Endothelial cell (in vitro differentiated cells): Measurements from ENCODE around the gene EXOC2. TPM values are rescaled to one million over a fixed set of nuclear protein-coding genes. Genes with fewer than 3 reads are reported as not detected.

ENCODE experiments used
- DNase-seq: peaks from one replicate; pipeline ENCODE4 v3.0.0; 2021; ENCODE audit warnings: low spot score
- H3K27ac Mint-ChIP-seq: one replicate; pipeline ENCODE4 v1.8.0; 2021; ENCODE audit warnings: mixed read lengths, inconsistent platforms; ENCODE audit not compliant: unreplicated experiment
- H3K27me3 Mint-ChIP-seq: one replicate; pipeline ENCODE4 v1.8.0; 2021; ENCODE audit warnings: mild to moderate bottlenecking, moderate library complexity, mixed read lengths, inconsistent platforms; ENCODE audit not compliant: unreplicated experiment
- H3K36me3 Mint-ChIP-seq: one replicate; pipeline ENCODE4 v1.8.0; 2021; ENCODE audit warnings: mild to moderate bottlenecking, low read depth, mixed read lengths, inconsistent platforms; ENCODE audit not compliant: unreplicated experiment
- H3K4me1 Mint-ChIP-seq: one replicate; pipeline ENCODE4 v1.8.0; 2021; ENCODE audit warnings: mild to moderate bottlenecking, mixed read lengths, inconsistent platforms; ENCODE audit not compliant: unreplicated experiment
- H3K4me3 Mint-ChIP-seq: one replicate; pipeline ENCODE4 v1.8.0; 2021; ENCODE audit warnings: mild to moderate bottlenecking, mixed read lengths, inconsistent platforms; ENCODE audit not compliant: unreplicated experiment
- H3K9me3 Mint-ChIP-seq: one replicate; pipeline ENCODE4 v1.8.0; 2021; ENCODE audit warnings: mixed read lengths, inconsistent platforms; ENCODE audit not compliant: unreplicated experiment
- CTCF ChIP-seq: fragments of 200-600 bp; sonication (generic); IDR thresholded peaks from one replicate; pipeline ENCODE4 v1.5.0; 2021; ENCODE audit warnings: antibody characterized with exemption; ENCODE audit not compliant: unreplicated experiment
- total RNA-seq: library from RNA; stranded (reverse); fragmentation: NEBNext Ultra II Directional; extraction: Animal tissue kit (Norgen Biotek cat#: 25700); gene quantifications from one replicate; pipeline ENCODE4 v1.2.1, GENCODE V29; 2021; ENCODE audit not compliant: unreplicated experiment

EXOC2 gene
- total RNA-seq, 1 donor from 2014 or later, result 34.6 TPM

GRCh38 chr6:466564-466963 is 226.4 kb downstream of the EXOC2 start:
- no peak for TF ChIP-seq CTCF
- H3K36me3 Mint-ChIP-seq, result peaks cover 3% of the 10 kb centered on the region
- peaks cover 4% of the 10 kb centered on the region for H3K9me3 Mint-ChIP-seq
- DNase-seq, result no peak
- peaks cover 30% of the 10 kb centered on the region for H3K4me1 Mint-ChIP-seq
- H3K27ac Mint-ChIP-seq, result no peak overlapping the region
- peaks cover 8% of the 10 kb centered on the region for H3K27me3 Mint-ChIP-seq
- peak overlapping the region; percentile 73 for H3K4me3 Mint-ChIP-seq

- no peak for TF ChIP-seq CTCF
- peaks cover 30% of the 10 kb centered on the region for H3K4me1 Mint-ChIP-seq
- no peak overlapping the region for H3K4me3 Mint-ChIP-seq
- H3K27ac Mint-ChIP-seq, result no peak overlapping the region
- peaks cover 8% of the 10 kb centered on the region for H3K27me3 Mint-ChIP-seq
- H3K36me3 Mint-ChIP-seq, result peaks cover 3% of the 10 kb centered on the region
- peaks cover 4% of the 10 kb centered on the region for H3K9me3 Mint-ChIP-seq
- no peak for DNase-seq
Observed at GRCh38 chr6:465531-466348, 227.2 kb downstream of the EXOC2 start.

GRCh38 chr6:456887-457286 is 236.1 kb downstream of the EXOC2 start:
- no peaks in the 10 kb centered on the region for H3K36me3 Mint-ChIP-seq
- TF ChIP-seq CTCF, result no peak
- no peak for DNase-seq
- H3K27me3 Mint-ChIP-seq, result peaks cover 3% of the 10 kb centered on the region
- no peaks in the 10 kb centered on the region for H3K4me1 Mint-ChIP-seq
- no peak overlapping the region for H3K27ac Mint-ChIP-seq
- no peaks in the 10 kb centered on the region for H3K9me3 Mint-ChIP-seq
- H3K4me3 Mint-ChIP-seq, result no peak overlapping the region

GRCh38 chr6:456358-456867 is 236.5 kb downstream of the EXOC2 start:
- DNase-seq, result no peak
- Mint-ChIP-seq H3K27me3 (peaks cover 3% of the 10 kb centered on the region), H3K4me1 (no peaks in the 10 kb centered on the region), H3K36me3 (no peaks in the 10 kb centered on the region), H3K4me3 (no peak overlapping the region), H3K27ac (no peak overlapping the region), H3K9me3 (no peaks in the 10 kb centered on the region)
- no peak for TF ChIP-seq CTCF

- H3K9me3 Mint-ChIP-seq, result no peaks in the 10 kb centered on the region
- TF ChIP-seq CTCF, result no peak
- H3K4me3 Mint-ChIP-seq, result no peak overlapping the region
- no peaks in the 10 kb centered on the region for H3K36me3 Mint-ChIP-seq
- H3K27ac Mint-ChIP-seq, result no peak overlapping the region
- DNase-seq, result no peak
- peaks cover 3% of the 10 kb centered on the region for H3K27me3 Mint-ChIP-seq
- no peaks in the 10 kb centered on the region for H3K4me1 Mint-ChIP-seq
Observed at GRCh38 chr6:455835-456234, 237.1 kb downstream of the EXOC2 start.
